Upper lobe of right lung (tissue), 1 donor: Measurements from ENCODE around the gene KCNJ6. TPM values are rescaled to one million over a fixed set of nuclear protein-coding genes. Genes with fewer than 3 reads are reported as not detected.
"Not testable (repeated sequence)": the region's sequence is repeated elsewhere in the genome, so short reads cannot be mapped to it uniquely, and the experiment has no call there.

Experiments used
- ATAC-seq: fragments of 200-7000 bp; cut with Tn5 transposase; one replicate; pipeline ENCODE4 v1.9.1; 2020; ENCODE audit warnings: mild to moderate bottlenecking, moderate library complexity
- DNase-seq: peaks from one replicate; pipeline ENCODE4 v3.0.0-alpha.2; 2020
- H3K27ac ChIP-seq: fragments of 200-600 bp; one replicate; pipeline ENCODE4 v1.8.0; 2022
- H3K27me3 ChIP-seq: fragments of 200-600 bp; one replicate; pipeline ENCODE4 v1.8.0; 2022; ENCODE audit warnings: mild to moderate bottlenecking
- H3K36me3 ChIP-seq: fragments of 200-600 bp; one replicate; pipeline ENCODE4 v1.8.0; 2022
- H3K4me1 ChIP-seq: fragments of 200-600 bp; one replicate; pipeline ENCODE4 v1.8.0; 2022
- H3K4me3 ChIP-seq: fragments of 200-600 bp; one replicate; pipeline ENCODE4 v1.8.0; 2022; ENCODE audit warnings: mild to moderate bottlenecking
- H3K9me3 ChIP-seq: fragments of 200-600 bp; one replicate; pipeline ENCODE4 v1.8.0; 2022
- CTCF ChIP-seq: fragments of 200-600 bp; IDR thresholded peaks from one replicate; pipeline ENCODE4 v1.8.0; 2022; ENCODE audit warnings: antibody characterized with exemption
- intact Hi-C: fragments of 100-400 bp; cut with DNase I; formaldehyde crosslinking; loops from one replicate; pipeline ENCODE4 v1.11.0; 2022
- total RNA-seq: library from RNA; stranded (reverse); fragmentation: NEBNext Ultra II Directional; extraction: Animal tissue kit (Norgen Biotek cat#: 25700); gene quantifications from one replicate; pipeline ENCODE4 v1.2.1, GENCODE V29; 2021
- donor health status: DM: no; HTN: yes; CAD: no; lungs with severe emphysema.

Gene KCNJ6
- total RNA-seq, 1 donor from 2014 or later = 0.06 TPM

GRCh38 chr21:37762606-37763005, 153.7 kb downstream of the KCNJ6 start:
- no peak for DNase-seq
- intact Hi-C loops = no loop called here
- H3K9me3 ChIP-seq = no peaks in the 10 kb centered on the region
- no peak overlapping the region for H3K4me3 ChIP-seq
- no peak overlapping the region for H3K27ac ChIP-seq
- ATAC-seq = no peak
- no peak for TF ChIP-seq CTCF
- no peaks in the 10 kb centered on the region for H3K4me1 ChIP-seq
- no peaks in the 10 kb centered on the region for H3K36me3 ChIP-seq
- no peaks in the 10 kb centered on the region for H3K27me3 ChIP-seq

- H3K27me3 ChIP-seq, ATAC-seq, H3K4me1 ChIP-seq, DNase-seq, H3K27ac ChIP-seq, intact Hi-C loops, H3K4me3 ChIP-seq, H3K9me3 ChIP-seq, H3K36me3 ChIP-seq: not testable (repeated sequence)
Observed at GRCh38 chr21:37761406-37761805, 154.9 kb downstream of the KCNJ6 start.

GRCh38 chr21:37759777-37760176, 156.5 kb downstream of the KCNJ6 start:
- H3K4me1 ChIP-seq = no peaks in the 10 kb centered on the region
- H3K27me3 ChIP-seq = no peaks in the 10 kb centered on the region
- intact Hi-C loops = no loop called here
- no peaks in the 10 kb centered on the region for H3K9me3 ChIP-seq
- ATAC-seq = no peak
- no peak overlapping the region for H3K27ac ChIP-seq
- no peak for TF ChIP-seq CTCF
- H3K4me3 ChIP-seq = no peak overlapping the region
- H3K36me3 ChIP-seq = no peaks in the 10 kb centered on the region
- no peak for DNase-seq

GRCh38 chr21:37758982-37759381, 157.3 kb downstream of the KCNJ6 start:
- no peaks in the 10 kb centered on the region for H3K9me3 ChIP-seq
- intact Hi-C loops = no loop called here
- peak; percentile 70 for ATAC-seq

GRCh38 chr21:37757606-37758376, 158.5 kb downstream of the KCNJ6 start:
- no peak overlapping the region for H3K4me3 ChIP-seq
- TF ChIP-seq CTCF = no peak
- no peak overlapping the region for H3K27ac ChIP-seq
- intact Hi-C loops = no loop called here
- H3K27me3 ChIP-seq = no peaks in the 10 kb centered on the region
- no peaks in the 10 kb centered on the region for H3K4me1 ChIP-seq
- DNase-seq (no peak), ATAC-seq (no peak)
- no peaks in the 10 kb centered on the region for H3K36me3 ChIP-seq
- no peaks in the 10 kb centered on the region for H3K9me3 ChIP-seq

More at GRCh38 chr21:37758982-37759381, 157.3 kb downstream of the KCNJ6 start:
- no peaks in the 10 kb centered on the region for H3K36me3 ChIP-seq
- peak; percentile 72 for DNase-seq
- H3K4me3 ChIP-seq = no peak overlapping the region
- H3K27me3 ChIP-seq = no peaks in the 10 kb centered on the region
- H3K4me1 ChIP-seq = no peaks in the 10 kb centered on the region
- TF ChIP-seq CTCF = peak; percentile 35
- no peak overlapping the region for H3K27ac ChIP-seq

- no peak for TF ChIP-seq CTCF
- Histone ChIP-seq H3K4me1 (no peaks in the 10 kb centered on the region), H3K36me3 (no peaks in the 10 kb centered on the region), H3K9me3 (no peaks in the 10 kb centered on the region), H3K27me3 (no peaks in the 10 kb centered on the region), H3K4me3 (no peak overlapping the region), H3K27ac (no peak overlapping the region)
- DNase-seq (no peak), ATAC-seq (peak; percentile 18)
- intact Hi-C loops = no loop called here
Observed at GRCh38 chr21:37753122-37753599, 163.1 kb downstream of the KCNJ6 start.
